PC-9 (cell line): Measurements from ENCODE around the gene ELP4.

ENCODE experiments used
- CTCF ChIP-seq: fragments of 200-600 bp; sonication (generic); conservative IDR thresholded peaks from 2 replicates; pipeline ENCODE4 v1.6.1; 2017; ENCODE audit warnings: mixed run types, antibody characterized with exemption, mild to moderate bottlenecking, moderate library complexity
- EZH2 ChIP-seq: fragments of 200-600 bp; sonication (generic); IDR thresholded peaks from 2 replicates; pipeline ENCODE4 v1.8.0; 2017; ENCODE audit warnings: antibody characterized with exemption, low read depth

- TF ChIP-seq CTCF, result no peak
- no peak for TF ChIP-seq EZH2
Measured at GRCh38 chr11:31822175-31822926, 312.8 kb downstream of the ELP4 start.
